ENCODE measurements around the gene GCC1.

The GCC1 gene, protein sequence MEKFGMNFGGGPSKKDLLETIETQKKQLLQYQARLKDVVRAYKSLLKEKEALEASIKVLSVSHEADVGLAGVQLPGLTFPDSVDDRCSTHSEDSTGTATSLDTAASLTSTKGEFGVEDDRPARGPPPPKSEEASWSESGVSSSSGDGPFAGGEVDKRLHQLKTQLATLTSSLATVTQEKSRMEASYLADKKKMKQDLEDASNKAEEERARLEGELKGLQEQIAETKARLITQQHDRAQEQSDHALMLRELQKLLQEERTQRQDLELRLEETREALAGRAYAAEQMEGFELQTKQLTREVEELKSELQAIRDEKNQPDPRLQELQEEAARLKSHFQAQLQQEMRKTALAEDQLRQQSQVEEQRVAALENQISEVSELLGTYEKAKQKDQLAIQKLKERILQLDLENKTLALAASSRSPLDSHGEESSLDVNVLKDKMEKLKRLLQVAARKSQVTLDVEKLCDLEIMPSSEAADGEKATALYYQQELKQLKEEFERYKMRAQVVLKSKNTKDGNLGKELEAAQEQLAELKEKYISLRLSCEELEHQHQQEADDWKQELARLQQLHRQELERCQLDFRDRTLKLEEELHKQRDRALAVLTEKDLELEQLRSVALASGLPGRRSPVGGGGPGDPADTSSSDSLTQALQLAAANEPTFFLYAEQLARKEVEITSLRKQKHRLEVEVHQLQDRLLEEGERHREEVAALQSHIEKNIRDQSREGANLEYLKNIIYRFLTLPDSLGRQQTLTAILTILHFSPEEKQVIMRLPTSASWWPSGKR

DNA sequence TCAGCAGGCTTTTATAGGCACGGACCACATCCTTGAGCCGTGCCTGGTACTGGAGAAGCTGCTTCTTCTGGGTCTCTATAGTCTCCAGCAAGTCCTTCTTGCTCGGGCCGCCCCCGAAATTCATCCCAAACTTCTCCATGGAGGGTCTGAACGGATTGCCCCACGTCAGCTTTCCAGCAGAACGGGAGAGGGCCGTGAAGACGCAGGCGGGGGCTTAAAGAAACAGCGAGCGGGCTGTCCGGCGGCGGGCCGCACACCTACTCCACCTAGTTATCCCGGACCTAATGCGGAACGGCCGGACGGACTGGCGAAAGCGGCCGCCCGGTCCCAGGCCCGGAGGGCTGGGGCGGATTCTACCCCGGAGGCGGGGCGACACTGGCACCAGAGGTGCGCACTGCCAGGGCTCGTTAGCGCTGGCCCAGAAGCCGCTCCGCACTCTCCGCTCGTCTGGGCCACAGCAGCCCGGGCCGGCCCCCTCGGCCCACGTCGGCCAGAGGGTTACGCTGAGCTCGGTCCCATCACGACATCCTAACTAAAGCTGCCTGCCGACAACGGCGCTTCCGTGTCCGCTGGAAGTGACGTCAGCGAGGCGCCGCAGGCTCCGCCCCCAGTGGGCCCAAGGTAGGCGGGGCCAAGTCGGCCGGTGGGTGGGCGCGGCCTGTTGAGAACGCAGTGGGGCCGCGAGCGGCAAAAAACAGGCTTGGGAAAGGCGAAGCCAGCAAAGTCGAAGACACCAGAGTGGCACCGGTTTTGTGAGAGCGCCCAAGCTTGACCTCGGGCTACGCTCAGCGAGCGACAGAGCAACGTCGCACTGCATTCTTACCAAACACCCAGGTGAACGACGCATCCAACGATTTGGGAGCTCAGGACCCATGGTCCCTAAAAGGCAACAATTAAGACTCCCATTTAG, at the start of gene GCC1:
TSS of gene GCC1 (minus strand) at position 553 of the 910 bp plus-strand sequence. CDS start at position 139, 414 bp downstream.
- peak; percentile 68 to 72 for DNase-seq (ENCODE audit: low read depth in 2 of 2)

DNA sequence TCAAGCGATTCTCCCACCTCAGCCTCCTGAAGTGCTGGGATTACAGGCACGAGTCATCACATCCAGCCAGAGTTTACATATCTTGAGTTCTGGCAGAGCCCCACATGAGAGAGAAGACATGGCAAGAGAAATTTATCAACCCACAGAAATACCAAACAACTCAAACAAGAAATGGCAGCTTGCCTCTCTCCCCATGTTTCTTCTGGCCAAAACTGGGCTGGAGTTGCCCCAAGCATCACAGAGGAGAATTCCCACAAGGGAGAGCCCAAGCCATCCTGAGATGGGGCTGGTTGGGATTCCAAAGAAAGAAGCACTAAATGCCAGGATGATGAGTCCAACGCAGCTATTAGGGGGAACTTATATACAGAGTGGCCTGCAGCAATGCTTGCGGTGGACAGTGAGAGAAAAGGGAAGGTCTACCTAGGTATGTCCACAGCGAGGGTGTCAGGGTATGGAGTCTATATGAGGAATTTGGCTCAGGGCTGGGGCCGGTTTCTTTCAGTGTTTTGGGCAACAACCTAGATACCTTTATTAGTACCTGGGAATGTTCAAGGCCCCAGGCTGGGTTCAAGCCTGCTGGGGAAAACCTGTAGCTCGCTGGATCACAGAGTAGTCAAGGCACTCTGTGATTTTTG, 47.0 kb upstream of the GCC1 start:
- DNase-seq (ENCODE audit: low read depth in 2 of 2), result peak; percentile 70 to 71

DNA sequence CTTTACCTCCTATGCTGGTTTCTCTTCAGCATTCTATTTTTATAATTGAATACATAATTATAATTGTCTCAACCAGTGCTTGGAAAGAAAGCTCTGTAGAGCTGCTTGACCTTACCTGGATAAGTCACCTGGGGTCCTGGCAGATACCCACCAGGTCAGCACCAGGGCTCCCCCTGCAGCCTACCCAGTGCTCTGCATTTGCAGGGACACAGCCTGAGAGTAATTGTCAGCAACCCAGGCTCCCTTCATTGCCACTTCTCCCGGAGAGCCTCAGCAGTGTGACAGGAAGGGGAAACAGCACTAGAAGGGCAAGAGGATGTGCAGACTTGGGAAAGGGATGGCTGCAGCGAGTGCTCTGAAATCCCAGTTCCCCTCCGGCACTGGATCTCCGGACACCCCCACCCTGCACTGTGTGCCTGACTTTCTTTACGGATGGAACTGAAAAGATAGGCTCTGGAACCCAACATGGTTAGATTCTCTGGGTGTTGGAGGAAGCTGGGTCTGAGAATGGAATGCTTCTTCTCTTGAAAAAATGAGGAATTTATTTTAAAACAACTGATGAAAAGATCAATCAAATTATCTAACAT, 44.0 kb upstream of the GCC1 start:
- no peak for DNase-seq (ENCODE audit: low read depth in 2 of 2)

DNA sequence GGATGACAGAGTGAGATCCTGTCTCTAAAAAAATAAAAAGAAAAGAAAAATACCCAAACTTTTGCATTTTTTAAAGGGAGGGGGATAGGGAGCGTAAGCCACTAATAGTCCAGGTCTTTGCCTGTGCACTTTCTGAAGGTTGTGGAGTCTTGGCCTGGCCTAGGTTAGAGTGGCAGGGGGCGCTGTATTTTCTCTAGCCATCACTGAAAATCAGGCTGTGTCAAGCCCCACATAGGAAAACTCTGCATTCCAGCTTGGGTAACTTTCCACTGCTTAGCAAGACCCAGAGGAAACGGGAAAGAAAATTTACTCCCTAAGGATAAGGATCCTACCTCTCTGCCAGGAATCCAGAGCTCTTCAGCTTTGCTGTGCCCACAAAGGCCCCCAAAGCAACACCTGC, 43.0 kb upstream of the GCC1 start:
- no peak for DNase-seq (ENCODE audit: low read depth in 2 of 2)

DNA sequence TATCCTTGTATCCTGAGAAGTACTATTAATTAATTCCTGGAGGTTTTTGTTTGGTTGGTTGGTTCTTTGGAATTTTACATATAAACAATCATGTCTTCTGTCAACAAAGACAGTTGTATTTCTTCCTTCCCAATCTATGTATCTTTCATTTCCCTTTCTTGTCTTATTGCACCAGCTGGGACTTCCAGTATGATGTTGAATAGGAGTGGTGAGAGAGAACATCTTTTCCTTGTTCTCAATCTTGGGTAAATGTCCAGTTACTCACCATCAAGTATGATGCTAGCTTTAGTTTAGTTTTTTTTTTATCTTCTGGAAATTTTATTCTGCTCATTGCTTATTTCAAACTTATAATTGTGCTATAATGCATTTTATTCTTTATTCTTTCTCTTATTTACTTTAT, 39.9 kb upstream of the GCC1 start:
- no peak for DNase-seq (ENCODE audit: low read depth in 2 of 2)

DNA sequence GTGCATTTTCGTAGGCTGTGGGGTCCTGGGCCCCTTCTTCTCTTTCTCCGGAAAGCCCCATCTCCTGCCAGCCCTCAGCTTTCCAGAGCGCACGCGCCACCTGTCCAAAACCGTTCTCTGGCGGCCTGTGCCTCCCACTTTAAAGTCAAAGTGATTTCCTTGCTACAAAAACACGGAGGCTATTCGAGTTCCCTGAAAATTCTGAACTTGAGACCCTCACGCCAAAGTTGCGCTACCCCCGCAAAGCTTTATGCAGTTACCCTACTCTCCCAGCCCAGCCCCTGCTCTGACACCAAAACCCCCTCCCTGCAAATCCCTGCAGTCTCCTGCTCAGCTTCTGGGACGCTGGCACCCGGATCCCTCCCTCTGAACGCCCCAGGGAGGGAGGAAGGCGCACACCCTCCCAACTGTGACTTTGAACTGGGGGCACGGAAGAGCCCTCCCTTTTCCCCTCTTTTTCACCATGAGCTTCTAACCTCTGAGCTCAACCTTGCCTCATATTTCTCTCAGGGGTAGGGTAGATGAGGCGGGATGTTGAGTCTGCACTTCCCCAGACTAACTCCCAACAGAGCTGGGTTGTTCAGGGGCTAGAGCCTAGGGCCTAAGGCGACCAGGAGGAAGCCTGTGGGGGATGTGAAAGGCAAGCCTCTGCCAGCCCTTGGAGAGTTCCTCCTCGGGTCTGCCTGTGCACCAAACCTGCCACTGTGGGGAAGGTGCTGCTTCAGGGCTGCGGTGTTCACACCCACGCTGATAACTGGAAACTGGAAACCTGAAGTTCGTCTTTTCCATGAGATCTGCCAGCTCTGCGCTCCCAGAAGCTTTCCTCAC, 35.2 kb upstream of the GCC1 start:
- DNase-seq (ENCODE audit: low read depth in 2 of 2), result no peak

DNA sequence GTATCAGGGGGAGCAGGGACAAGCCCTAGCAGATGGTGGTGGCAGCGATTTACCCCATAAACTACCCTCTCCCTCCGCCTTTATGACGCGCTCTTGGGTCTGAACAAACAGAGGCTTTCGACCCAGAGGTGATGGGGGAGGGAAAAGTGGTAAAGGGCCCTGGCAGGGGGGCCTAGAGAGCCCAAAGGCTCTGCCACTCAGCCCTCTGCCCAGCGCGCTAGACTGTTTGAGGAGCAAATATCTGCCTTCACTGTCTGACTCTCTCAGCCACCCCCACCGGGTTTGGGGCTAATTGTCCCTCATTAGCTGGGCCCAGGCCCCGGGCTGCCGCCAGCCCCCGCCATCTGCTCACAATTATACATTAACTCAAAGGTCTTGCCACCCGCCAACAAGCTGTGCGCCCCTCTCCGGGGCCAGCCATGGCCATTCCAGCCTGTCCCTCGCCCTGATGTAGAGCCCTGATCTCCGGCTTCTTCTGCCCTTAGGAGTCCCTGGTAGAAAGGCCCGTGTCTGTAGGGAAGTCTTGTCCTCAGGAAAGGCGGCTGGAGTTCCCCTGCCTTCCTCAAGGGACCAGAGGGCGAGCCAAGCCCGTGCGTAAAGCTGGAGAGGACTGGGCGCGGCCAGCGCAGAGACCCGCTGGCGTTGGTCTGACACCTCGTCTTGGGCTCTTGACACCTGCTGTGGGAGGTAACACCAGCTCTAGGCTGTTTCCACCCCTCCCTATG, 34.4 kb upstream of the GCC1 start:
- no peak for DNase-seq (ENCODE audit: low read depth in 2 of 2)

DNA sequence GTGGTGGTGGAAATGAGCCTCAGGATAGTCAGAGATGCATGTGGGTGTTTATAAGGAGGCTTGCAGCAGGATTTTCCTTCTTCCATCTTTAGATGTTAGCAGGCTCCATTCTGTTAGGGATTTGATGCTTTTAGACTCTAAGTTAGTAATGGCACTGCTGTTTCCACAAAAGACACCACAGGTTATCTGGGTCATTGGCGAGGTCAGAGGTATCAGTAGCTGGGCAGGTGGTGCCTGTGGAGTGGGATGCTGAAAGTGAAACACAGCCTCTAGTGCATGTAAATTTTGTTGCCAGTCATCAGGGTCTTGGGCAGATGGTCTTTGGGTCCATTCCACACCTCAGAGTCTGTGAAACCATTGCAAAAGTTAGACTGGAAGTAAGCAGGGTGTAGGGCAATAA, 33.4 kb upstream of the GCC1 start:
- DNase-seq (ENCODE audit: low read depth in 2 of 2), result no peak

DNA sequence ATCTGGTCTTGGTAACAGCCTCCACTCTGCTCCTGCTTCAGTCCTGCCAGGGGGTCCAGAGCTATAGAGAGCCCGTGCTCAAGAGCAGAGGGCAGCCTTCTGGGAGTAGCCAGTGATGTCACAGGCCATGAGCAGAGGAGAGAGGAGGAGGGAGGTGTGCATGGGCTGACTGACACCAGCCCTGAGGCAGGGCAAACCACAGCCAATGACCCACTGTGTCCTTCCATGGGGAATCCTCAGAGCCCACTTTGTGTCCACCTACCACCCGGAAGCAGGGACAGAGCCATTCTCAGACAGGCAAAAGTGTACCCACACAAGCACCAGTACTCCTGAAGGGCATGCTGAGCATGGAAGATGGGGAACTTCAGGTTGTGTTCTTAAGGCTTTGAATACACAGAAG, 32.6 kb upstream of the GCC1 start, which contains the start of gene PAX4:
TSS of gene PAX4 (minus strand) at position 101 of the 400 bp plus-strand sequence. CDS start 2,214 bp downstream, outside the sequence.
- DNase-seq (ENCODE audit: low read depth in 2 of 2), result no peak

DNA sequence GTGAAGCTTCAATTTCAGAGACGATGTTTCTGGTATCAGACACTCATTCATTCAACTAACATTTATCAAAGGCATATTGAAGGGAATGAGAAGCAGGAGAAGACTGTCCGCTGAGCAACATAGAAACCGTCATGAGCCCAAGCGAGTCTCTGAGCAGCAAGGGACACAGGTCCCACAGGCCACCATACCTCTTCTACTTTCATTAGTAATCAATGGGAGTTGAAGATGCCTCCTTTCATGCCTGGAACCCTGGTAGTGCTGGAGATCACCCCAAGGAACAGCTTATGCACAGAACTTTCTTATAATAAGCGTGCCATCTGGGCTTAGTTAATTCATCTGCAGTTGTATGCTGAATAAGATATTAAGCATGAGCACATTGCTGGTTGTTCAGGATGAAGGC, 31.3 kb upstream of the GCC1 start:
- DNase-seq (ENCODE audit: low read depth in 2 of 2), result no peak

DNA sequence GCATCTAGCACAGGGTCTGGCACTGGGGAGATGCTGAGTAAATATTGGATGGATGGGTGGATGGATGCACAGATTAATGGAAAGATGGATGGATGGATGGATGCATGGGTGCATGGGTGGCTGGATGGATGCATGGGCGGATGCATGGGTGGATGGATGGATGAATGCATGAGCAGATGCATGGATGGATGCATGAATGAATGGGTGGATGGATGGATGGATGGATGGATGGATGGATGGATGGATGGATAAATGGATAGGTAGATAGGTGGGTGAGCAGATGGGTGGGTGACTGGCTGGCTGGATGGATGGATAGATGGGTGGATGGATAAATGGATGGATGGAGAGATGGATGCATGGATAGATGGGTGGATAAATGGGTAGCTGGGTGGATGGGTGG, 26.9 kb upstream of the GCC1 start:
- no peak for DNase-seq (ENCODE audit: low read depth in 2 of 2)

DNA sequence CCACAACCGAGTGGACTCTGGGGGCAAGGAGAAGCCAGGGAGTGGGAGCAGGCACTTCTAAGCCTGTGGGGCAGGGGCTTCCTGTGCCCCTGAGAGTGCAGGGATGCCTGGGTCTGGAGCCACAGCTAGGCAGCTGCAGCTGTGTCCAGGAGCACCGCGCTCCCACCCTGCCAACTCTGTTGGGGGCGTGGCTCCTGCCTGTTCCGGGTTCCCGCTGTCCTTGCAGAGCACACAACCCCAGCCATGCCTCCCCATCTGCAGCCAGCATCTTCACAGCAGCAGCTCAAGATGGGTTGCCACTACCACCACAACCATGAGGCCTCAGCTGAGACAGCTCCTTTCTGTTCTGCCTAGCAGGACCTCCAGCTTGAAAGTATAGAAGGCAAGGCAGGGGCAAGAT, 23.9 kb upstream of the GCC1 start:
- DNase-seq (ENCODE audit: low read depth in 2 of 2), result no peak

DNA sequence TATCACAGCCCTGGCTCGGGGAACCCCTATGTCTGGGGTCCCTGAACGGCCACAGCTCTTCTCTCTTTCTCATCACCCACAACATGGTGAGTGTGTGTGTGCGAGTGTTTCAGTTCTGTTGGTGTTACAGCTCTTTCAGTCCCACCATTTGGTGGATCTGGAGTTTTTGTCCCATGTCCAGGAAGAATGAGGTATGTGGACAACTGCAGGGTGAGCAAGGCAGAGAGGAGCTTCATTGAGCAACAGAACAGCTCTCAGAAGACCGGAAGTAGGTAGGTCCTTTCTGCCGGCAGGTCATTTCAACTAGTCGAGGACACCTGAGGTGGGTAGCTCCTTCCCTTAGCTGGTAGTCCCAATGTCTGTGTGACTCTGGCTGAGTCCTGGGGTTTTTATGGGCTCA, 23.1 kb upstream of the GCC1 start:
- no peak for DNase-seq (ENCODE audit: low read depth in 2 of 2)

DNA sequence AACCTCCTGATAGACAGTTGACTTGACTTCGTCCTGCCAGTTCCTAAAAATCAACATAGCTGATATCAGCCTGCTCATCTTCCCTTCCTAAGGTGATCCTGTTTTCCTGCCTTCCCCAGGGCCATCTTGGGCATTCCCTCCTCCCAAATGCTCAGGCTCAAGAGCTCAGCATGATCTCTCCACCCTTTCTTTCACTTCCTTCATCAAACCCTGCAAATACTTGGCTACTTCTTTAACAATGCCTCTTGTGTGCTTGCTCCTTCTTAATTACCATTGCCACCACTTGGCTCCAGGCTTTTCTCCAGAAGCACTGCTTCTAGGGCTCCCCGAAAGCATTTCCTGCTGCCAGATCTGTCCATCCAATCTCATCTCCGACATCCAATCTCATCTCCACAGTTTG, 15.5 kb upstream of the GCC1 start:
- DNase-seq (ENCODE audit: low read depth in 2 of 2), result no peak

DNA sequence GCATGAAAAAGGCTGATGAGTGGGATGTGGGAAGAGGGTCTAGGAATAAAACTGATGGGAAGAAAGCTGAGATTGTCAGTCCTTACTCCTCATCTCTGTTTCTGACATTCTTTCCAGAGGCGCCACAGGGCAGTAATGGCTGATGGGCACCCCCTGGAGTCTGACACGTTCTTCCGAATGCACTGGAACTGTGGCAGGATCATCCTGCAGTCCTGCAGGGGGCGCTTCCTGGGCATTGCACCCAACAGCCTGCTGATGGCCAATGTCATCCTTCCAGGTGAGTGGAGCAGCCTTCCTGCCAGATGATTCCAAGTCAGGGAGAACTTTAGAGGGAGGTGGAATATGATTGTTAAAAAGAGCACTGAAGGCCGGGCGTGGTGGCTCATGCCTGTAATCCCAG, 12.9 kb upstream of the GCC1 start:
- no peak for DNase-seq (ENCODE audit: low read depth in 2 of 2)

DNA sequence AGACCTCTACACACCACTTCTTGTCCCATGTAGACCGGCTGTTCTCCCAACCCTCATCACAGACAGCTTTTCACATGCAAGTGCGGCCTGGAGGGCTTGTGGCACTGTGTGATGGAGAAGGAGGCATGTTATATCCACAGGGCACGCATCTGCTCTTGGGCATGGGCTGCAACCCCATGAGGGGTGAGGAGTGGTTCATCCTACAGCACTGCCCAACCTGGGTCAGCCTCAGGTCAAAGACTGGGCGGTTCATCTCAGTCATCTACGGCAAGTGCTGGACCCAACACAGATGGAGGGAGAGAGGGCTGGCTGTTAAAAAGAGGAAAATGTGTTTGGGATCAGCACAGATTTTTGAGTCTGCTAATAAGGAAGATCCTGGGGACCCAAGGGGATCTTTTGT, 10.3 kb upstream of the GCC1 start:
- no peak for DNase-seq (ENCODE audit: low read depth in 2 of 2)

DNA sequence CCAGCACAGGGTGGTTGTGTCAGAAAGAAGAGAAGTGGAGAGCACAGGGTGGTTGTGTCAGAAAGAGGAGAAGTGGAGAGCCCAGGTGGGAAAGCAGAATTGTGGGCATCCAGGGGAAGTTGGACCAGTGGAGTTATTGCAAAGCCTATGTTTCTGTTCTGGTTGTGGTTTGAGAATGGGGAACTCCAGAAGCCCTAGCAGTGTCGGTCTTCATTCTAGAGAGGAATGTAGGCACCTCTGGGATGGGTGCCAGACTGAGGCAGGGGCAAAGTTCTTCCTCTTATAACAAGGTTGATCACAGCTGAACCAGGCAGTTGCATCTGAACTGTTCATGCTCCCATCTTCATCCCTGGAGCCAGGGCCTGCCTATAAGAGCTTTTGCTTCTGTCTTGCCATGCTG, 9.1 kb upstream of the GCC1 start:
- DNase-seq (ENCODE audit: low read depth in 2 of 2), result no peak

DNA sequence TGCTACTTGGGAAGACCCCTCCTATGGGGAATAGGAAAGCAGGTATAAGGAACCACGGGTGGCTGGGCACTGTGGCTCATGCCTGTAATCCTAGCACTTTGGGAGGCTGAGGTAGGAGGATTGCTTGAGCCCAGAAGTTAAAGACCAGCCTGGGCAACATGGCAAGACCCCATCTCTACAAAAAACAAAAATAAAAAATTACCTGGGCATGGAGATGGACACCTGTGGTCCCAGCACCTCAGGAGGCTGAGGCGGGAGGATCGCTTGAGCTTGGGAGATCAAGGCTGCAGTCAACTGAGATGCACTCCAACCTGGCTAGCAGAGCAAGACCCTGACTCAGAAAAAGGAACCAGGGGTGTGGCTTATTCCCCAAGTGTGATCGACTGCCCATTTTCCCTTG, 7.2 kb upstream of the GCC1 start:
- no peak for DNase-seq (ENCODE audit: low read depth in 2 of 2)

DNA sequence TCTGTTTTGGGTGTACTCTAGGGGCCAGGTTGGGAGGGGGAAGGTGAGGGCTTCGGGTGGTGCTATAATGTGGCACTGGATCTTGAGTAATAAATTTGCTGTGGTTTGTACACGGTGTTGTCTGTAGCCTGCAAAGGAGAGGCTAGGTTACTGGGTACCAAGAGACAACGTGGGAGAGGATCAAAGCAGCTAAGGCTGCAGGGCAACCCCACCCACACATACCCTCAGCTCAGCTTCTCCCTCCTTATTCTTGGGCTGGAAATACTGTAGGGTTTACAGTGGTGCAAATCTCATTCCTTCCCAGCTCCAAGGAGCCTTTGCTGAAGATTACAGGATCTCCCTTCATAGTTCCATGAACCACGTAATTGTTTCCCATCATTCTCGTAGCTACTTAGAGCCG, 6.2 kb upstream of the GCC1 start:
- DNase-seq (ENCODE audit: low read depth in 2 of 2), result no peak

DNA sequence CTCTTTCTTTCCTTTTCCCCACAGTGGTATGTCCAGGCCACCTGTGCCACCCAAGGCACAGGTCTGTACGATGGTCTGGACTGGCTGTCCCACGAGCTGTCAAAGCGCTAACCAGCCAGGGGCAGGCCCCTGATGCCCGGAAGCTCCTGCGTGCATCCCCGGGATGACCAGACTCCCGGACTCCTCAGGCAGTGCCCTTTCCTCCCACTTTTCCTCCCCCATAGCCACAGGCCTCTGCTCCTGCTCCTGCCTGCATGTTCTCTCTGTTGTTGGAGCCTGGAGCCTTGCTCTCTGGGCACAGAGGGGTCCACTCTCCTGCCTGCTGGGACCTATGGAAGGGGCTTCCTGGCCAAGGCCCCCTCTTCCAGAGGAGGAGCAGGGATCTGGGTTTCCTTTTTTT, 5.8 kb upstream of the GCC1 start:
- DNase-seq (ENCODE audit: low read depth in 2 of 2), result no peak
